GM23338 (cell line): ENCODE measurements around the gene RFX3.

Experiments used
- CTCF ChIP-seq, 2 experiments: fragments of 200-600 bp in 1 of 2; sonication (generic) in 1 of 2; conservative IDR thresholded peaks; 2 replicates each; pipeline versions ENCODE4 v1.5.1 to v1.6.1; 2016 to 2017; ENCODE audit warnings: antibody characterized with exemption in 2 of 2, low read depth in 2 of 2, mild to moderate bottlenecking in 2 of 2, moderate library complexity in 1 of 2
- EZH2 ChIP-seq: fragments of 200-600 bp; sonication (generic); IDR thresholded peaks from one replicate; pipeline ENCODE4 v1.8.0; 2017; ENCODE audit warnings: antibody characterized with exemption, mild to moderate bottlenecking, low read depth; ENCODE audit not compliant: unreplicated experiment
- EZH2phosphoT487 ChIP-seq: fragments of 200-600 bp; sonication (generic); IDR thresholded peaks from one replicate; pipeline ENCODE4 v1.8.1; 2018; ENCODE audit warnings: antibody characterized with exemption; ENCODE audit not compliant: unreplicated experiment
- JUNB ChIP-seq: IDR thresholded peaks from one replicate; pipeline ENCODE4 v1.6.1; 2016; ENCODE audit warnings: antibody characterized with exemption; ENCODE audit not compliant: unreplicated experiment

- no peak for TF ChIP-seq EZH2phosphoT487
- TF ChIP-seq JUNB, result no peak
- peak; percentile 58 to 87 for TF ChIP-seq CTCF (conservative IDR thresholded peaks at IDR 0.05; ENCODE audit: low read depth in 2 of 2)
- no peak for TF ChIP-seq EZH2
These were observed 344.5 kb downstream of the RFX3 start for GRCh38 chr9:3181049-3181953.
